GM18858 (cell line): Measurements from ENCODE around the gene SV2C.

Experiments used
- ATAC-seq: cut with Tn5 transposase; IDR thresholded peaks from one replicate; pipeline ENCODE4 v1.9.1; 2021; ENCODE audit not compliant: unreplicated experiment

The SV2C gene

DNA sequence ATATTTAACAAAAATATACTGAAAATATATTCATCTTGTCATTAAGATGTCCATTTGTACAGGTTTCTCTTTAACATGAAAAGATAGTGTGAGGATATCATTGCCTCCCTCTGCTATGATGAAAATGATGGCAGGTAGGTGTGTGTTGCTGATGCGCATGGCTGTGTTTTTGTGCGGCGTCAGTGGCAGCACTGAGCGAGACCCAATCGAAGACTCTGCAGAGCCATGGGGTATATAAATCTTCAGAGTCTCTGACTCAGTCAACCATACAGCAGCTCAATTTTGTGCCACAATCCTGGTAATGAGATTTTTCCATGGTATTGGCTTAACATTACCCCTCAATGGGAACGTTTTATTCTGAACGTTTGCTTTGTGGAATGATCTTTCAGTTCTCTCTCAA is 166.4 kb downstream of the SV2C start:
- ATAC-seq, result no peak

DNA sequence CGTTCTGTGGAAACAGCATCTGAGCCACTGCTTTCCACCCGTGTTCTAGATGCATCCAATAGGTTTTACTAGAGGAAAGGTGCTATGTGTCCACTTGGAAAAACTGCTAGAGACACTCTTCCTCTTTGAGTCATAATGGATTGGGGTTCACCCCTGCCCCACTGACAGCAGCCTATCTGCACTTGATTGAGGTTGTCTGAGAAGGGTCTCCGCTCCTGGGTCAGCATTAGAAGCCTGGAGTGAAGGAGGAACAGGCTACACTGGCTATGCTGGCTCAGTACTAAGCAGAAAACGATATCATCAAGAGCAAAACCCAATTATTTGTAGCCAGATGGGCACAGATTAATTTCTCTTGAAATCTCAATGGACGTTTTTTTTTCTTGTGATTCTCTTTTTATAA is 167.3 kb downstream of the SV2C start:
- no peak for ATAC-seq

DNA sequence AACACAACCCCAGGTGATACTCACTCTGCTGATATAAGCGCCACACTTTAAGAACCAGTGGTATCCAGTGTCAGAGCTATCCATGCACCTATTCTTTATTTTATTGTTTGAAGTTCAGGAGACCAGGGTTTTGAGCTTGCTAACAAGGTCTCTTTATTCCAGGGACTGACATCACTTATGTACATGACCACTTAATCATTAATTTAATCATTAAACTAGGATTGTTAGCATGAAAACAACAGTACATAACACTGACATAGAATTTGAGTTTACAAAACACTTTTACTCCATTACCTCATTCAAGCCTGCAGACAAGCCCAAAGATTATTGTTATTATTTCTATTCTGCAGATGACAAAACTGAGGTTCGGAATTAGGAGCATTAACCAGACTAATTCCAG is 168.5 kb downstream of the SV2C start:
- no peak for ATAC-seq

DNA sequence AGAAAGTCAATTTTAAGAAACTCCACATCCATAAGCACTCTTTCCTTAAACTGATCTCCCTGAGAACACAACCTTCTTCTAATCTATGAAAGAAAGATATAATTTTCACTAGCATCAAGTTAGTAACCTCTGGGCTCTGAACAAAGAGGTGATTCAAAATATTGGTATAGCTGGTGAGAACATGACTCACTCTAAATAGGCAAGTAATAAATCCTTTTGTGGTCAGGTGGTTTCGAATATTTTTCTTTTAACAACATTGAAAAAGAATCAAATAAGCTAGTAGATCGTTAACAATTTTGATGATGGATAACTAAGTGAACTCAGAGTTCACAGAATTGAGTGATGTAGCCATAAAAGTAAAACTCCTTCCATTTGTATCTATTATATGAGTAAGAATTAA is 169.3 kb downstream of the SV2C start:
- ATAC-seq, result no peak

DNA sequence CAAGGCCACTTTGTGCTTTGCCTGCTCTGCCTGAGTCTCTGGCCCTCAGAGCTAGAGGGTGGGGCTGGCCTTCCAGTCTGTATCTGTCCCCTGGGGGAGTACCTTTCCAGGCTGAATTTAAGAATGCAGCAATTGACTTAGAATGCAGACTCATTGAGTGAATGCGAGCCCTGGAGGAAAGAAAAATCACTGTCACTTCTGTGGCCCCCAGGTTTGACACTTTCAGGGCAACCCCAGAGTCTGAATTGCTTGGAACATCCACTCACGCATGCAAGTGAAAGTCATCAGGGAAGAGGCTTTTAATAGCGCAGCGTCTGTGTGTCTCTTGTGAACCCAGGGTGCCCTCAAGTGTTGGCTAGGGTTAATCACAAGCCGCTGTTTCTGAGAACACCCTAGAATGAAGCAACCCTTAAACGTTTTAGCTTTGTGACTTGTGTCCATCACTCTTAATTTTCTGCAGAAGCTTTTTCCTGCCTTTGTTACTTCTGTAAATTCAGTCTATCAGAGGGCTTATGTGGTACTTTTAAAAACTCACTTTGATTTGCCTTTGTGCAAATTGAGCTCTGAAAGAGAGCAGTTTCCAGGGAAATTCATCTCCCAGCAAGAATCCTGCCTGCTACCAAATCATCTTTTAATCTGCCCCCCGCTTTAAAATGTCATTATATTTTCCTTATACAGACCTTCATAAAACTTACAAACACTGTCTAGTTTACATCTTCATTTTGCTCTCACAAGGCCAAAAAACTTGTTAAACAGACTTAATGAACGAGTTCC is 173.1 kb downstream of the SV2C start:
- no peak for ATAC-seq

DNA sequence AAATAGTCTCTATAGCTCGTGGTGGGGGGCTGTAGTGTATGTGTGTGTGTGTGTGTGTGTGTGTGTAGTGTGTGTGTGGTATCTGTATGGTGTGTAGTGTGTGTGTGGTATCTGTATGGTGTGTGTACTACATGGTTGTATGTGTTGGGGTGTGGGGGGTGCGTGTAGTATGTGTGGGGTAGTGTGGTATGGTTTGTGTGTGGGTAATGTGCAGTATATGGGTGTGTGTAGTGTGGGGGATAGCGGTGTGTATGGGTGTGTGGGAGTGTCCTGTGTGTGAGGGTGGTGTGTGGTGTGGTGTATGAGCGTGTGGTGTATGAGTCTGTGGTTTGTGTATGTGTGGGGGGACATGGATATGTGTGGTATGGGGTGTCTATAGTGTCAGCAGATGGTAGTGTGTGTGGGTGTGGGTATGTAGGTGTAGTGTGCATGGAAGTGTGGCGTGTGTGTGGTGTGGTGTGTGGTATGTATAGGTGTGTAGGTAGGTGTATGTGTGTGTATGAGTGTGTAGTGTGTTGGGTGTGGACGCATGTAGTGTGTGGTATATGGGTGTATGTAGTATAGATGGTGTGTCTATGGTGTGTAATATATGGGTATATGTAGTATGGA is 174.1 kb downstream of the SV2C start:
- ATAC-seq, result no peak

DNA sequence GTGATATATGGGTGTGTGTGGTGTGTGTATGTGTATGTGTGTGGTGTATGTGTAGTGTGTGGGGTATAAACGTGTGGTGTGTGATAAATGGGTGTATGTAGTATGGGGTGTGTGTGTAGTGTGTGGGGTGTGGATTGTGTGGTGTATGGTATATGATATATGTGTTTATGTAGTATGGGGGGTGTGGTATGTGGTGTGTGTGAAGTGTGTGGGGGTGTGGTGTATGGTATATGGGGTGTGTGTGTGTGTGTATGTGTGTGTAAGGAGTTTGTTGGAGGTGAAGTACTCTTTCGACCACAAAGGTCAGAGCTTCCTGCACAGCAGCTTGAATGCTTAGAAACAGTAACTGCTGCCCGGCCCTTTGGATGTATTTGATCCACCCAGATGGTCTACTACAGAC is 174.7 kb downstream of the SV2C start:
- ATAC-seq, result no peak

DNA sequence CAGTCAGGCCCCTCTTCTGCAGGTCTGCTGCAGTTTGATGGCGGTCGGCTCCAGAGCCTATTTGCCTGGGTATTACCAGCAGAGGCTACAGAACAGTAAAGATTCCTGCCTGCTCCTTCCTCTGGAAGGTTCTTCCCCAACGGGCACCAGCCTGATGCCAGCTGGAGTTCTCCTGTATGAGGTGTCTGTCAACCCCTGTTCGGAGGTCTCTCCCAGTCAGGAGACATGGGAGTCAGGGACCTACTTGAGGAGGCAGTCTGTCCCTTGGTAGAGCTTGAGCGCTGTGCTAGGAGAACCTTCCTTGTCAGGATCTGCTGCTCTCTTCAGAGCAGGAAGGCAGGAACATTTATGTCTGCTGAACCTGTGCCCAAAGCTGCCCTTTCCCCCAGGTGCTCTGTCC is 181.5 kb downstream of the SV2C start:
- no peak for ATAC-seq

DNA sequence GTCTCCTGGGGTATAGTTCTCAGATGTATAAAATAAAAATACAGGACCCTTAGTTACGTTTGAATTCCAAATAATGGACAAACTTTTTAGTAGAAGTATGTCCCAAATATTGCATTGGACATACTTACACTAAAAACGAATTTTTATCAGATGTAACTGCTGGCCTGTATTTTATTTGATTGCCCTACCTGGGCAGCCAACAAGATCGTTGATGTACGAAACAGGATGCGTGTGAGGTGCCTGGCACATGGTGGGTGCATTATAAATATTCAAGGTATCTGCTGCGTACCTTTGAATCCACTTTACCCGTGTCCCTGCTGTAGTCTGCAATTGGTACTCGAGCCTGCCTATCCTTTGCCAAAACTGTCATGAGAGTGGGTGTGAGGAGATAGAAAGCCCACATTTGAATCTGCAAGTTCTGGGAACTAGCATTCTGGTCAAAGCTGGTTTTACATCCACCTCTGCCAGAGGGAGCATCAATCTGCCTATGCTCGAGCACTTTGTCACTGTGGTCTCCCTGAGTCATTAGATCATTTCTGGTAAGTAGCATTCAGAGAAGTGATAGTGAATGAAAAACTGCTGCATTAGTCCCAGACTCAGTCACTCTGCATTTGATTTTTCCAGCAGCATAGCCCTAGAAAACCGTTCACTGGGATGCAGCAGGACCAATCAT is 186.2 kb downstream of the SV2C start:
- ATAC-seq, result no peak

DNA sequence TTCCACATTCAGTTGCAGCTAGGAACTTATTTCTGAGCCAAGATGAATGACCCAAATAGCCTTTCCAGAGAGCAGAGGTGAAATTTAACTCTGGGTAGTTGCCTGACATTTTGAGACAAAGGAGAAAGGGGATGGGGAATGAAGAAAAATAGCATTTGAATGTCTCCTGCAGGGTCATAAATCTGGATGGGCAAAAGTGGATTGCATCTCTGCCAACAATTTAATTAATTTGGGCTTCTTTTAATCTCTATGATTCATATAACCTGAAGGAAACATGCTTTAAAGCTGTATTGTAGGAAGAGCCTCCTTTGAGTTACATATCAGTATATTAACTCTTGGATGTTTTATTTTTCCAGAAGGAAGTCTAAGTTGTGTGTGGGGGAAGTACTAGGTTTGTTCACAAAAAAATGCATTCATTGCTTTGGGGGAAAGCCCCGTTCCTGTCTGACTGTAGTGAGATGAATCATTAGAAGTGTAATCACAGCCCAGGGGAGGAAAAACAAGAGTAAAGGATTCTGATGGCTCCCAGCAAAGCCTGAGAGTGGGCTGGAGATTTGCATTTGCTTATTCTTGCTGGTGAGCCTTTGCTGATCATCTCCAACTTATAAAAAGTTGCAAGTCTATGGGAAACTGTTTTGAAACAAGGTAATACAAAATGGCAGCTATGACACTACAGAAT is 186.9 kb downstream of the SV2C start:
- ATAC-seq, result no peak

DNA sequence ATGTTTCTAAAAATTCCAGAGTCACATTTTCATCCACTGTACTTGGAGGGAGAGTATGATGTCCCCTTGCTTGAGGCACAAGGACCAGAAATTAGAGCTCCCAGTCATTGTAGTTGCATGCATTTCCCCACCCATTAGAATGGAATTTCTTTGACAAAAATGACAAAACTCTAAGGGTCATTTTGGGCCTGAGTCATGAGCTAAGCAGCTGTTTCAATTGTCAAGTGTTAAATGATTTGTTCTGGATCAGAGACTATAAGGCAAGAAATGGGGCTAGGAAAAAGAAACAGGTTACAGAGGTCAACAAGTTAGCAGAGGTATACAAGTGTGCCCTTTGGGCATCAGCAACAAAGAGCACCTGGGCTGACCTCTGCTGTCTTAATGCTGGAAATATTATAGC is 188.7 kb downstream of the SV2C start:
- ATAC-seq, result no peak

DNA sequence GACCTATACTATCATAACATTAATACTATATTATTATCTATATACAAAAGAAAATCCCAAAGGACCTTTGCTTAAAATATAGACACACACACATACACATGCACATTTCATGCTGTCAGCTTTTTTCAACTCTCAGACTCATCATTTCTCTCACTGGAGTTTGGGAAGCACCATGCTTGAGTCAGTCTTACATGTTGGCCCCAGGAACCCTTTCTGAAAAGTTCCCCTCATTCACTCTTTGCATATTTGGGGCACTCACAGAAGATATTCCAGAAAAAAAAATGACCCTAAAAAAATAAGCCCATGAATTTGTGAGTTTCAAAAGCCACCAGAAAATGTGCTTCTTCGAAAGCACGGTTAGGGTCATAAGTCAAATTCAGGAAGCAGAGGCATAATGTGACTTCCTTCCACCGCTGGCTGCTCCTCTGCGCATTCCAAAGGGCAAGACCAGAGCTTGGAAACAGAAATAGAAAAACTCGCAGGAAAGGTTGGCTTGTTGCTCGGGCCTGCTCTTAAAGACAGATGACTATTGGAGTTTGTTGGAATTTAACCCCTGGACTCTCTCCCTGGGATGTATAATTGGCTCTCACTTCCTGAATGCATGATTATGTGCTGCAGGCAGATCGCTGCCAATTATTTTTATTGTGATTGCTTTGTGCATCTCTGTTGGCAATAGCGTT is 190.2 kb downstream of the SV2C start:
- ATAC-seq, result no peak

DNA sequence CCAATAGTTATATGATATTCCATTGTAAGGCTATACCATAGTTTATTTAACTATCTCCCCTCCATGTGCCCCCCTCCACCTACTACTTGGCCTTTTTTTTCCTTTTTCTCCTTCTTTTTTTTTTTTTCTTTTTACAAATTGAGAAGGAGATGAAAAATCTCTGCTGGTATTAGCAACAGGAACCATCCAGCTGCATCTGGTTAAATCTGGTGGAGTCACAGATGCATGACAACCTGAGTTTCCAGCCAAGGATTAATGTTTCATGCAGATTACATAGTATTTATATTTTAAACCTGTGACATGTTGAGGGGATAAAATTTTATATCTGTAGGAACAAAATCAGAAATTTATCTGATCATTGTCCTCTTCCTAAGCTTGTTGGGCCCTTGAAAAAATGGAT is 191.4 kb downstream of the SV2C start:
- no peak for ATAC-seq

DNA sequence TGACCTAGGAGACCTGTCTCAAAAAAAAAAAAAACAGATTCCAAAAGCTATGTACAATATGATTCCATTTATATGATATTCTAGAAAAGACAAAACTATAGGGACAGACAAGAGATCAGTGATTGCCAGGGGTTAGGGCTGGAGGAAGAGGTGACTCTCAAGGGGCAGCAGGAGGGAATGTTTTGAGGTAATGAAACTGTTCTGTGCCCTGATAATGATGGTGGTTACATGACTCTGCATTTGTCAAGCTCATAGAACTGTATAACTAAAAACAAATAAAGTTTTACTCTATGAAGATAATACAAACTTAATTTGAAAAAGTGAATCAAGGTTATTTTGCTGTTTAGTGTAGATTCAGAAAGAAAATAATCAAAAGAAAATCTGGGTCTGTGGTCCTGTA is 194.6 kb downstream of the SV2C start:
- no peak for ATAC-seq

DNA sequence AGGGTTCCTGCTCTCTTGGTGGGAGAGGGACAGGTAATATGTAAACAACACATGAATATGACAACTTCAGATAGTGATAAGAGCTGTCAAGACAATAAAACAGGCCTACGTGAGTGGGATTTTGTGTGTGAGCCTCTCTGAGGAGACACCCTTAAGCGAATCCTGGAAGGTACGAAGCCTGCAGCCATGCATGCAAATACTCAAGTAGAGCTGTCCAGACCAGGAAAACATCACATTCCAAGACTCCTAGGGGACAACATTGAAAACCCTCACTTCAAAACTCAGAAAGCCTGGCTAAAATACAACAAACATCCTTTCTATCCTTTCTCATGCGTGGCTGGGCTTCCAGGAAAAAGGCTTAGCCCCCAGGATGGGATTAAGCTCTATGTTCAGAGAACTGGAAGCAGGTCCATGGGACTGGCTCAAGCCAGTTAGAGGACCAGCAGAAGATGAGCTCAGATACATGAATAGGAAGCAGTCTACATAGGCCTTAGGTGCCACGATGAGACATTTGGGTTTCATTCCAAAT is 195.1 kb downstream of the SV2C start:
- no peak for ATAC-seq

DNA sequence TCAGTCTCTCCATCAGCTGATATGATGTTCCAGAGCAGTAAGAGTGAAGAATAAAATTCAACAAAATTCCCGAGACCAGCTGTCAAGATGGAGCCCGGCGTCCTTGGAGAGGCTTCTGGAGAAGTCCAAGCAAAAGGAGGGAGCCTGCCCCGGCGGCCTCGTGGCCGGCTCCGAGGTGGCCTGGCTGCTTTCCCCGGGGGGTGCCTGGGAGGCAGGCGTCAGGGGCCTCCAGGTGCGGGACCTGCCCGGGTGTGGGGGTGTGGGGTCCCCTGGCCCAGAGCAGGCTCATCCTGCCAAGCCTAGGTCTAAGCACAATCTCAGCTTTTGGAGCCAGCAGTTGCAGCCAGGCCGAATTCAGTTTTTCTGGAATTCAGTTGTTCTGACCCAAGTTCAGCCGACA is 197.3 kb downstream of the SV2C start:
- no peak for ATAC-seq

DNA sequence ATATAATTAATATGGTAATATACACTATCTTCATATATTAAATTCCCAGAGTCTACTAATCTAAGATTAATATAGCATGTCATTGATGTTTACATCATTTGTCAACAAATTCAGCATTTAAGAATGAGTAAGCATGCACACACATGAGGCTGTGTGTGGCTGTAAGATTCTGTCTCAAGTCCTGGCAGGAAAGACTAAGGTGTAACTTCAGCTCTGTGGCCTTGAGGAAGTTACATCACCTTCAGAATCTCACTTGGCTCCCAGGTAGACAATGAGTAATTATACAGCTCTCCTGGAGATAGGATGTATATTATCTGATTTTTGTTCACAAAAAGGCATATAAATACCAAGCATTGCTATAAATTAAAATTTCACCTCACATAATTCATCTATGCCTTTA is 200.5 kb downstream of the SV2C start:
- no peak for ATAC-seq

DNA sequence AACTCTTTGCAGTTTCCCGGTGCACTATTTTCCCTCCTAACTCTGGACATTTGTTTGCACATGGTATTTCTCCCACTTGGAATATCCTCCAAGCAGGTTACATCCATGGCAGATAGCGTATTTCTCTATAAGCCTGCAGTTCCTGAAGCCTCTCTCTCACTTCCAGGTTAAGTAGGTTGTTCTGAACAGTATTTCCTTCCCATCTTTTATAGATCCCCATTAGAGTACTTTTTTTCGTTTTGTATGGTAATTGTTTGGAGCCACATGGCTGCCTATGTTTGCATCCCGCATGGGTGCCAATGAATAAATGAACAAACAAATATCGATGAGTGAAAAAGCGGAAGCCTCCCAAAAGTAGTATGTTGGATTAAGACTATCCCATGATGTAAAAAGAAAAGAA is 206.5 kb downstream of the SV2C start:
- no peak for ATAC-seq

DNA sequence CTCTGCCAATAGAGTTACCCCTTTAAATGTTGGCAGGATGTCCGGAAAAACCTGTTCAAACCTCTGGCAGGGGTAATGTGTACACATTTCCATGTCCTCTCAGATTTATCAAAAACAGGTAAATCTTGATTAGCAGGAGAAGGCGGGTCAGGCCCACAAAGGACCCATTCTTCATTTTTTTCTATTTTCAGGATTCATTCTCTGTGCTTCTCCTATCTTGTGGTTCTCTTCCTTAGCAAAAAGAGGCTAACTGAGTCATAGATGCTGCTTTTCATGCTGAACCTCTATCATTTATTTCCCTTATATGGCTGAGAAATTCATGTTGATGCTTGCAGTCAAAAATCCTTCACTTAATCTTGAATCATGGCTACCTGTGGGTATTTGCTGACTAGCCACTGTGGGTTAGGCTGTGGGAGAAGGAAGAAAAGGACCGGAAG is 207.2 kb downstream of the SV2C start:
- ATAC-seq, result no peak

DNA sequence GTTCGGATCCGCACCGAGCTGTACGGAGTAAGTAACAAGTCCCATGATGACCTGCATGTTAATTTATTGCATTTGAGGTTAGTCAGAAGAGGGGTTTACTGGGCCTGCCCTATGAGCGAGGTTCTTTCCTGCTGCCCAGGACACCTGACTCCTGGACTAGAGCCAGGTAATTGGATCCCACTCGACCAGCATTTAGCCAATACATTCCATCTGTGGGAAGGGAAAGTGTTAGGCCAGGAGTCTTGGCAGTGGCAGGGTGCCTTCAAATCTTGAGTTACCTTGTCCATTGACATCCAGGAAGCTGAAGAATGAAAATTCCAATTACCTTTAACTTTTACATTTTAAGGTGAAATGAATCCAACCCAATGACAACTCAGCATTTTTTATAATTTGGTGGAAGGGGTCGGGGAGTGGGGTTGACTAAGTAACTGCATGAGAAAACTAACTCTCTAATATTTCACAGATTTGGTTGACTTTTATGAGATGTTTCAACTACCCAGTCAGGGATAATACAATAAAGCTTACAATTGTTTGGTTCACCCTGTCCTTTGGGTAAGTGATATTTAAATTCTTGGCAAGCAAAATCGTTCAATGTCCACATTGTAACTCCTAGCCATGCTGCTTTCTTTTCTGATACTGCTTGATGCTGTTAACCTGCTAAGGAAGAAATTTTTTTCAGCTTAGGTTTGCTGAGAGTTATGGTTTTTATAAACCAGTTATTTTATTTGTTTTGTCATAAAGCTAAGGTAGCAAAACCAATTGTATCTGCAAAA is 208.3 kb downstream of the SV2C start:
- ATAC-seq, result no peak
